Measurements from ENCODE around the gene RASGRP2. TPM values are rescaled to one million over a fixed set of nuclear protein-coding genes. Genes with fewer than 3 reads are reported as not detected.

Gene RASGRP2
- total RNA-seq (ENCODE audit: unreplicated experiment): 139 TPM
- long read RNA-seq, partial matches to known transcripts: 16 of 26 reads
- long read RNA-seq, other reads (novel, unspliced or antisense): 7 of 26 reads

DNA sequence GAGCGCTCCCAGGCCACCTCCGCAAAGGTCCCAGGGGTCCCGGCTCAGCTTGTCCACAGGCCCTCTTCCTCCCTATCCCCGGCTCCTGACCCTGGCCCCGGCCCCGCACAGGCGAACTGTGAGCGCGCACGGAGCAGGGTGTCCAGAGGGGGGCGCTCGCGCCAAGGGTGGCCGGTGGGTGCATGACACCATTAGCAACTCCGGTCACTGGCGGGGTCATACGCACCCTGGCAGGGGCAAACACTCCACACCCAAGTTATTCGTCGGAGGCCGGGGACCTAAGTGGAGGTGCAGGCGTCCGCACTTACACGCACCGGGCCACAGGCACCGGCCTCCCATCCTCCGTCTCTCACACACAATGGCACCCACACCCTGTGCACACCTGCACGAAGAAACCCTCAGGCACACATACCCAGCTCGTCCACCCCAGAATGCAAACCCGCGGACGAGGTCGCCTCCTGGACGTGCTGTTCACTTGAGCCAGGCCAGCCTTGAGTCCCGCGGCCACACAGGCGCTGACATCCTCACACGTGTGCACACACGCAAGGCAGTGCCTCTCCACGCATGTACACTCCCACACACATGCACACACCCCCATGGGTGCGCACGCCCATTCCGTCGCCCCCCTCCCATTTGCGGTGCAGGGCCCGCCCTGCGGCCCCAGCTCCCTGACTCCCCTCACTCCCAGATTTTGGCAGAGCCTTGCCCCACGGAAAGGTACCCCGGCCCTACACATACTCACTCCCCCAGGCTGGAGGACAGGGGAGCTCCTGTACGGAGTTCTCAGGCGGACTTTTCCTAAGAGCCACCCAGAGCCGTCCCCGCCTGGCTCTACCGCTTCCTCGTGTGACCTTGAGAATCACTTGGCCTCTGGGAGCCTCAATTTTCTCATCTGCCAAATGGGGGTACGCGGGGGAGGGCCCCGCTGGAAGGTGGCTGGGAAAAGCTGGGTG lies at the start of gene RASGRP2:
TSS of gene RASGRP2 (minus strand) at position 552 of the 953 bp plus-strand sequence. CDS start 1,276 bp downstream, outside the sequence.
- Mint-ChIP-seq H3K4me1 (ENCODE audit: unreplicated experiment) (peaks cover 21% of the 10 kb centered on the region), H3K36me3 (ENCODE audit: low read depth, unreplicated experiment) (peaks cover 13% of the 10 kb centered on the region), H3K4me3 (ENCODE audit: unreplicated experiment) (peak within 1 kb of the TSS; percentile 93), H3K27ac (ENCODE audit: unreplicated experiment) (peak within 1 kb of the TSS; percentile 68), H3K9me3 (ENCODE audit: unreplicated experiment) (no peaks in the 10 kb centered on the region), H3K27me3 (ENCODE audit: unreplicated experiment) (peaks cover 14% of the 10 kb centered on the region)
- DNase-seq (ENCODE audit: low spot score): peak; percentile 90
- TF ChIP-seq CTCF (IDR thresholded peaks at IDR 0.05; ENCODE audit: unreplicated experiment): peak; percentile 33

GRCh38 chr11:64792482-64792881 lies 48.5 kb upstream of the RASGRP2 start:
- no peak for TF ChIP-seq CTCF (IDR thresholded peaks at IDR 0.05; ENCODE audit: unreplicated experiment)
- peaks cover 18% of the 10 kb centered on the region for H3K27me3 Mint-ChIP-seq (ENCODE audit: unreplicated experiment)
- no peaks in the 10 kb centered on the region for H3K9me3 Mint-ChIP-seq (ENCODE audit: unreplicated experiment)
- peaks cover 35% of the 10 kb centered on the region for H3K4me1 Mint-ChIP-seq (ENCODE audit: unreplicated experiment)
- H3K36me3 Mint-ChIP-seq (ENCODE audit: low read depth, unreplicated experiment): peaks cover 25% of the 10 kb centered on the region
- peak overlapping the region; percentile 42 for H3K27ac Mint-ChIP-seq (ENCODE audit: unreplicated experiment)
- H3K4me3 Mint-ChIP-seq (ENCODE audit: unreplicated experiment): peak overlapping the region; percentile 47
- no peak for DNase-seq (ENCODE audit: low spot score)

DNA sequence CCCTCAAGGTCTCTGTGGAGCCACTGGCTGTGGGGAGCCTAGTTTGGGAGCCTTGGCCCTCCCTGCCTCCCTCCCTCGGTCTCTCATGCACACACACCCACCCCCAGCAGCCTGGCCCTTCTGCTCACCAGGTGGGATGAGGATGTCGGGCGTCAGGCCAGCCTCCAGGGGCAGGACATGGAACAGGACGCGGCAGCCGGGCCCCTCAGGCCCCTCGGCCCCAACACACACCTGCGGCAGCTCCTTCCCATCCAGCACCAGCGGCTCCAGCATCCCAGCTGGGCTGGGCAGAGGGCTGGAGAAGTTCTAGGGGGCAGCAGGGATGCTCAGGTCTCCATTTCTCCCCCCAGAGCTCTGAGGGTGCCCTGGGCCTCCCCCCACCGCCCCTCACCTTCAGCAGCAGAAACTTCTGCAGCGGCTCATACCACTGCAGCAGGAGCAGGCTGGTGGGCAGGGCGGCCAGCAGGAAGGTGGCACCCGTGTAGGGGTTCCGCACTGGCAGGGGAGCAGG lies 47.9 kb upstream of the RASGRP2 start:
- Mint-ChIP-seq H3K4me1 (ENCODE audit: unreplicated experiment) (peaks cover 35% of the 10 kb centered on the region), H3K4me3 (ENCODE audit: unreplicated experiment) (no peak overlapping the region), H3K36me3 (ENCODE audit: low read depth, unreplicated experiment) (peaks cover 25% of the 10 kb centered on the region), H3K27ac (ENCODE audit: unreplicated experiment) (no peak overlapping the region), H3K9me3 (ENCODE audit: unreplicated experiment) (no peaks in the 10 kb centered on the region), H3K27me3 (ENCODE audit: unreplicated experiment) (peaks cover 18% of the 10 kb centered on the region)
- DNase-seq (ENCODE audit: low spot score): no peak
- no peak for TF ChIP-seq CTCF (IDR thresholded peaks at IDR 0.05; ENCODE audit: unreplicated experiment)

- no peak overlapping the region for H3K27ac Mint-ChIP-seq (ENCODE audit: unreplicated experiment)
- H3K4me1 Mint-ChIP-seq (ENCODE audit: unreplicated experiment): peaks cover 22% of the 10 kb centered on the region
- H3K36me3 Mint-ChIP-seq (ENCODE audit: low read depth, unreplicated experiment): peaks cover 18% of the 10 kb centered on the region
- TF ChIP-seq CTCF (IDR thresholded peaks at IDR 0.05; ENCODE audit: unreplicated experiment): no peak
- peaks cover 16% of the 10 kb centered on the region for H3K27me3 Mint-ChIP-seq (ENCODE audit: unreplicated experiment)
- no peak overlapping the region for H3K4me3 Mint-ChIP-seq (ENCODE audit: unreplicated experiment)
- no peak for DNase-seq (ENCODE audit: low spot score)
- no peaks in the 10 kb centered on the region for H3K9me3 Mint-ChIP-seq (ENCODE audit: unreplicated experiment)
Measured at GRCh38 chr11:64790205-64791095, 46.5 kb upstream of the RASGRP2 start.

Data from endothelial cell (in vitro differentiated cells).